Epithelial cell of prostate (primary cell): ENCODE measurements around the gene COMP.

Experiments used
- DNase-seq: peaks from one replicate; pipeline ENCODE4 v3.0.0-alpha.2; 2011; ENCODE audit warnings: low read depth, low spot score
- H3K27ac ChIP-seq: fragments of 450-650 bp; 2 replicates; pipeline ENCODE4 v1.5.1; 2017; ENCODE audit warnings: mild to moderate bottlenecking

The COMP gene

GRCh38 chr19:18804643-18805042 is 13.5 kb upstream of the COMP start:
- no peak for DNase-seq
- no peak overlapping the region for H3K27ac ChIP-seq

- no peak overlapping the region for H3K27ac ChIP-seq
- DNase-seq, result no peak
These were observed 13.1 kb upstream of the COMP start for GRCh38 chr19:18804139-18804601.

DNA sequence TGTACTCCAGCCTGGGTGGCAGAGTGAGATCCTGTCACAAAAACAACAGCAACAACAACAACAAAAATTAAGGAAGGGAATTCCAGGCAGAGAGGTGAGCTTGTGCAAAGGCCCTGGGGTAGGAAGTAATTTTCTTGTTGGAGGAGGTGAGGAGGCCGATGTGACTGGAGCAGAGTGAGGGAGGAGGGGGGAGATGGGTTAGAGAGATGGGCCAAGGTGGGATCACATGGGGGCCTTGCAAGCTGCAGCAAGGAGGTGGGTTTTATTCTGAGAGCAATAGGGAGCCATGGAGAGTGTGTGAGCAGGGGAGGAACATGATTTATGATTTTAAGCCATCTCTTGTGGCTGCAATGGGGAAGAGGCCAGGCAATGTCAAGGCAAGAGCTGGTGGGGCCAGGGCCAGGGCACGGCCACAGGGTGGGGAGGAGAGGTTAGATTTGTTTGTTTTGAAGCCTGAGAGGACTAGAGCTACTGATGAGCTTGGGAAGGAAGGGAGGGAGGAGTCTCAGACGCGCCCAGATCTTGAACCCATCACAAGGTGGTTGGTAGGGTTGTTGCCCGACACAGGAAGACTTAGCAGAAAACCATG is 12.5 kb upstream of the COMP start:
- H3K27ac ChIP-seq, result no peak overlapping the region
- no peak for DNase-seq

DNA sequence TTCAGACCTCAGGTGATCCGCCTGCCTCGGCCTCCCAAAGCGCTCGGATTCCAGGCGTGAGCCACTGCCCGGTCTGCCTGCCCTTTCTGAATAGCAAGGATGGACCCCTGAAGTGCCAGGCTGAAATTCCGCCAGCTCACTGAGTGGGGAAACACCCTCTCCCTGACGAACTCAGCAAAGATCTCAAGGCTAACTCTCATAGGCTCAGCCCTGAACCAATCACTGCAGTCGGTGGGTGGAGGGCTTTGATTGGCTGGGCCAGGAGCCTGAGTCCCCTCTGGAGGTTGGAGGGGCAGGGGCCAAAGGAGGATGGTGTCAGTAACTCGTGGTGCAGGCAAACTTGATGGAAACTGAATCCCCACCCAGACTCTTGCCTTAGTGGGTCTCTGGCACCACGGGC is 11.2 kb upstream of the COMP start:
- H3K27ac ChIP-seq, result no peak overlapping the region
- no peak for DNase-seq

GRCh38 chr19:18800636-18801035 is 9.5 kb upstream of the COMP start:
- DNase-seq, result no peak
- no peak overlapping the region for H3K27ac ChIP-seq

DNA sequence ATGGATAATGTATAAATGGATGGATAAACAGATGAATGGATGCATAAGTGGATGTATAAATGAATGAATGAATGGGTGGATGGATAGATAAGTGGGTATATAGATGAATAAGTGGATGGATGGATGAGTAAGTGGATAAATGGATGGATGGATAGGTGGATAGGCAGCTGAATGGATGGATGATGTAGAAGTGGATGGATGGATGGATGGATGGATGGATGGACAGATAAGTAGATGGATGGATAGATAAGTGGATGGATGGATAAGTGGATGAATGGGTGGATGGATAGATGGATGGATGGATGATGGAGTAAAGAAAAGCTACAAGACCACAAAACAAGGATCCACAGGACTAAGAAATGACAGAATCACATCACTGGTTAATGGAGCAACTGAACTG is 9.0 kb upstream of the COMP start:
- no peak for DNase-seq
- no peak overlapping the region for H3K27ac ChIP-seq

- DNase-seq, result no peak
- no peak overlapping the region for H3K27ac ChIP-seq
These were observed 8.4 kb upstream of the COMP start for GRCh38 chr19:18799389-18799970.

DNA sequence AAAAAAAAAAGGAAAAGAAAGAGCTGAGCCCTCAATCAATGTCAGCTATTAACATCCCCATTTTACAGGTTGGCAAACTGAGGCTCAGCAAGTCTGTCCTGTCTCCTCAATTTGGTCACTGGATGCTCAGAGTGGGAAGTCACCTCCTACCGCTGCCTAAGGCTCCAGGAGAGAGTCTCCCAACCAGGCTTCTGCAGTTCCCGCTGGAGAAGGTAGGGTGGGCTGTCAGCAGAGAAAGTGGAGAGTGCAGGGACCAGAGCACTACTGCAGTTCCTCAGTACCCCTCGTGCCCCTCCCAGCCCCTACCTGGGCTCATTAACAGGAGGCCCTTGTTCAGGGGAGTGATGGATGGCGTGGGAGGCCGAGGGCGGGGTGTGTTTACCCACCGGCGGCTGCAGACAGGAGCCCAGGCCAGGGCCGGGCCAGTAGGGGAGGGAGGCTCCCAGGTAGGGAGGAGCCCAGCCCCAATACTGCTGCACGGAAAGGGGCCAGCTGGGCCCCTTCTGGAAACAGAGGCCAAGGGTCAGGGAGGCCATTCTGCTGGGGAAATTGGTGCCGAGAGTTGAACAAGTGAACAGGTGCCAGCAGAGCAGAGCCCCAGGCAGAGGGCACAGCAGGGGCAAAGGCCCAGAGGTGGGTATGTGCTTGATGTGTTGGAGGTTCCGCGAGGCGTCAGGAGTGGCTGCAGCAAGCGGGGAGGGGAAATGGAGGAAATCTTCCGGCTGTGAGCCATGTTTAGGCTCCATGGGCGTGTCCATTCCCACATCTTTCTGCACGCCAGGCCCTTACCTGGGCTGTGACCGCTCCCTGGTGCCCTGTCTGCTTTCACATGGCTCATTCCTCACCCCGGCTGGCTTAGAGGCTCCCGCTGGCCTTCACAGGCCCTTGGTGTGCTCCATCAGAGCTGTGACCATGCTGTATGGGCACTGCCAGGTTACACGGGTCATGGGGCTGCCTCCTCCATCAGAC is 7.6 kb upstream of the COMP start:
- DNase-seq, result no peak
- H3K27ac ChIP-seq, result no peak overlapping the region

DNA sequence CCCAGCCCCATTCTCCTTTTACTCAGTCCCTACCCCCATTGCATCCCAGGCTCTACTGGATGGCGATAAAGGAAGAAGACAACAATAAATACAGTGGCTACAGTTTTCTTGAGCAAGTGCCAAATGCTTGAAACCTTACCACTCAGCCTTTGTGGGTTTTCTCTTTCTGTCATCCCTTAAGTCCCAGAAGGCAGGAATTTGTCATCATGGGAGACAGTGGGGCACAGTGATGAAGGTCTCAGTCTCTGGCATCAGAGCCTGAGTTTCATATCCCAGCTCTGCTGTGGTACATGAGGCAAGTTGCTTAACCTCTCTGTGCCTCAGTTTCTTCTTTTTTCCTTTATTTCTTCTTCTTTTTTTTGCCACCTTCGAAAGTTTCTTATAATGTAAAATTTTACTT is 5.1 kb upstream of the COMP start:
- no peak overlapping the region for H3K27ac ChIP-seq
- no peak for DNase-seq

DNA sequence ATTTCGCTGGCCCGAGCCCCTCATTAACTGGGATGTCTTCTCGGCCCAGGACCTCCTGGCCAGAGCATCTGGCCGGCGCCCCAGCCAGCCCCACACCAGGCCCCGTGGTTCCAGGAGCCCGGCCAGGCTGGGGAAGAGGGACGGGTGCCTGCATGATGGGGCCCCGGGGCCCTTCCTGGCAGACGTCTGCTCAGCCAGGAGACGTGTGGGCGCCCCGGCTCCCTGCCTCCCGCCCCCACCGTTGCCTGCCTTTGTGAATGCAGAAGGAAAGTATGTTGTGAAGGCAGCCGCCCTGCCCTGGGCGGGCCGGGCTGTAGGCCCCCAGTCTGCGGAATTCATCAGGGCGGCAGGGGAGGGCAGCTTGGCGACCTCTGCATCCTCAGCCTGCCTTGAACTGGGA is 4.4 kb upstream of the COMP start:
- no peak for DNase-seq
- no peak overlapping the region for H3K27ac ChIP-seq

GRCh38 chr19:18794692-18795091 is 3.6 kb upstream of the COMP start:
- no peak overlapping the region for H3K27ac ChIP-seq
- no peak for DNase-seq

GRCh38 chr19:18794029-18794313 is 2.9 kb upstream of the COMP start:
- H3K27ac ChIP-seq, result no peak overlapping the region
- no peak for DNase-seq

DNA sequence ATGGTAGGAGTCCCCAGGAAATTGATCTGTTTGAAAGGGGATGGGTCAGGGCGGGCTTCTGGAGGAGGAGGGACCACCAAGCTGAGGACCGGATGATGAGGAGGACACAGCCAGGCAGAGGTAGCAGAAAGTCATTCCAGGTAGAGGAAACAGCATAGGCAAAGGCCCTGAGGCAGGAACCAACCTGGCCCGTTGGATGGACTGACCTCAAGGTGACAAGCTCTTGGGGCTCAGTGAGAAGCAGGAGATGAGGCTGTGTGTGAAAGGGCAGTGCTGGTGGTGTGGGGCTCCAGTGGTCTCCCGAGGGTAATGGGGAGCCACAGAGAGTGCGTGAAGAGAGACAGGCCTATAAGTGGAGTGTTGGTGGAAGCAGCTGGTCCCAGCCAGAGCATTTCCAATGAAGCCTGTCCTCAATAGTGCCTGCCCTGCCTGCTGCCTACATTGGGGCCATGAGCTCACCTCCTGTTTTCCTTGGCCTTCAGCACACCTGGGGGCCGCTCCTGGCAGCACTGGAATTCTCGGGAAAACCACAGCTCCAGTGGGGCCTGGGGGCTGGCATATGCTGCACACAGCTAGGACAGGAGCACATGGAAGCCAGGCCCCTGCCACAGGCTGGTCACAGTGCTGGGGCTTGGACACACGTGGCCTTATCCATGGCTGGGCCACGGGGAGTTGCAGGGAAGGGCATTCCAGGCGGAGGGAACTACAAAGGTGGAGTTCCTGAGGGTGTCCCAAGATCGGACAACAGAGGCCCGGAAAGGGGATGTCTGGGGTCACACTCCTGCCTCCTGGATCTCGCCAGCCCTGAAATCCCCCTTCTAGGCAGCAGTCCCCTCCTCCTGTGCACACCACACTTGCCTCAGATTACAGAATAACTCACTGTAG is 2.3 kb upstream of the COMP start:
- no peak overlapping the region for H3K27ac ChIP-seq
- DNase-seq, result no peak

DNA sequence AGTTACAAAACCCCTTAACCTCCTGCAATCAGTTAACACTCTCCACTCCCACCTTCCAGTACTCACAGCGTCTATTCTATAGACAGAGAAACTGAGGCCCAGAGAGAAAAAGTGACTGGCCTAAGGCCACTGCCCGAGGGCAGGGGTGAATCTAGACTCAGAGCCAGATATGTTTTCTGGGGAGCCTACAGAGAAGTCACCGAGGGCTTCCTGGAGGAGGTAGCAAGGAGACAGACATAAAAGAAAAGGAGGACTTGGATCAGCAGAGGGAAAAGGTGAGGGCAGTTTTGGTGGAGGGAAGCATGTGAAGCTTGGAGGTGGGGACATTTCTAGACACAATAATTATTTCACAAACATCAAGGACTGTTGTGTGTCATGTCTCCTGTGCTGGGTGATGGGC is 1.6 kb upstream of the COMP start:
- no peak for DNase-seq

GRCh38 chr19:18791315-18791678 is 192 bp upstream of the COMP start:
- no peak overlapping the region for H3K27ac ChIP-seq
- DNase-seq, result no peak

More for the DNA sequence above, 1.6 kb upstream of the COMP start:
- no peak overlapping the region for H3K27ac ChIP-seq

DNA sequence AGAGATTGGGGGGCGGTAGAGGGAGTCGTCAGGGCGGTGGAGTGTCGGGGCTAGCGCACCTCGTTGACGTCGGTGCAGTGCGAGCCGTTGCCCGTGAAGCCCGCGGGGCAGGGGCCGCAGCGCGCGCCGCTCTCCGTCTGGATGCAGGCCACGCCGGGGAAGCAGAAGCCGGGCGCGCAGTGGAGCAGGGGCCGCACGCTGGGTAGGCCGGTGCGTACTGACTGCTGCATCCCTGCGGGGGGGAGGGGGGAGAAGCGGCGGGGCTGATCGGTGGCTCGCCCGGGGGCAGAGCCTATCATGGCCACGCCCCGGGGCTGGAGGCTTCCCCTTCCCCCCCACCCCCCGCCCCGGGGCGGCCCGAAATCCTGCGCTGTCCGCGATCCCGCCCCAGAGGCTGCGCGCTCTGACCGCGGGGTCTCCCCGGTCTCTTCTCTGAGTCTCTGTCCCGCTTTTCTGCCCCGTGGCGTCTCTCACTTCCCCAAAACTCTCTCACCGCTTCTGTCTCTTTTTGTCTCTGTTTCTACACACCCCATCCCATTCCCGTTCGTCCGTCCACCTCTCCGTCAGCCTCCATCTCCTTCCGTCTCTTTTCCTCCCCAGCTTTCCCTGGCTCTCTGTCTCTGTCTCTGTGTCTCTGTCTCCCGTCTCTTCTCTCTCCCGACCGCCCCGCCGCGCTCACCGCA is 1.1 kb downstream of the COMP start:
- no peak overlapping the region for H3K27ac ChIP-seq
- DNase-seq, result no peak

GRCh38 chr19:18789422-18789869 is 1.7 kb downstream of the COMP start:
- no peak overlapping the region for H3K27ac ChIP-seq
- DNase-seq, result no peak

DNA sequence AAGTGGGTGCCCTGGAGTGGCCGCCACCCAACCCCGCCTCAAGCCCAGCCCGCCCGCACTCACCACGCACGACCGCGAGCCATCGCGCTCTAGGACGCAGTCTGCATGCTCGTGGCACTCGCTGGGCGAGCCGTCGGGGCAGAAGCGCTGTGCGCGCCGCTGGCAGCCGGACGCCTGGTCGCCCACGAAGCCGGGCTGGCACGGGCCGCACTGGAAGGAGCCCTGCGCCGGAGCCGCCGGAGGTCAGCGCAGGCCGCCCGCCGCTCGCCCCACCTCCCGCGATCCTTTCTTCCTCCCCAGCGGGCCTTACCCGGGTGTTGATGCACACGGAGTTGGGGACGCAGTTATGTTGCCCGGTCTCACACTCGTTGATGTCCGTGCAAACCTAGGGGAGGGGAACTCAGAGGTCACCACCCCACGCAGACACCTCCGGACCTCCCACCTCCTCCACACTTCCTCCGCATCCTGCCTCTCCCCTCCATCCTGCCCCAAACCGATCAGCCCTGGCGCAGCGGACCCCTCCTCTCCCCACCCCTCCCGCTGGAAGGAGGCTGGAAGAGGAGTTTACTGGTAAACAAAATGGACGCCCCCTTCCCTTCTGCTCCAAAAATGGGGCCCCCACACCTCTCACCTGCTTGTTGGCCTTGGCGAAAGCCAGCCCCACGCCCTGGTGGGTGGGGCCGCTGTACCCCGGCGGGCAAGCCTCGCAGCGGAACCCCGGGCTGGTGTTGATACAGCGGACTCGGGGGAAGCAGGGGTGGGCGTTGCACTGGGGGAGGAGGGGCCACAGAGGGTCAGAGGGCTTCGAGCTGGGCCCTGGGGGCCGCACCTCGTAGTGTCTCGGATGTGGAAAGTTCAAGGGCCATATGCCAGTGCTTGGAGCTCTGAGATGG is 2.3 kb downstream of the COMP start:
- H3K27ac ChIP-seq, result no peak overlapping the region
- DNase-seq, result no peak
